Measurements from ENCODE around the gene PLSCR1. TPM values are rescaled to one million over a fixed set of nuclear protein-coding genes. Genes with fewer than 3 reads are reported as not detected.

PLSCR1 gene
- 63.5 and 74.6 TPM in 2 replicates for total RNA-seq

GRCh38 chr3:146544002-146544928 lies at the start of gene PLSCR1:
Gene PLSCR1, minus strand, starts transcription at chr3:146544607. Its CDS starts 8,055 bp downstream, at chr3:146536552.

GRCh38 chr3:146469150-146470017 lies 75.0 kb downstream of the PLSCR1 start, which contains the start of gene PLSCR2:
Gene PLSCR2, minus strand, starts transcription at chr3:146469561. Its CDS starts 9,657 bp downstream, at chr3:146459904.

Other genes starting within 250 kb of the PLSCR1 start
- gene PLSCR2, start 75.0 kb downstream of the PLSCR1 start, total RNA-seq = 0.32 TPM in 1 of 2 replicates, not detected in the other
- gene PLSCR5, start 60.7 kb upstream of the PLSCR1 start, total RNA-seq = not detected in 2 replicates